Measurements from ENCODE around the gene TMEM91.
"Not testable (repeated sequence)": the region's sequence is repeated elsewhere in the genome, so short reads cannot be mapped to it uniquely, and the experiment has no call there.

Gene TMEM91

DNA sequence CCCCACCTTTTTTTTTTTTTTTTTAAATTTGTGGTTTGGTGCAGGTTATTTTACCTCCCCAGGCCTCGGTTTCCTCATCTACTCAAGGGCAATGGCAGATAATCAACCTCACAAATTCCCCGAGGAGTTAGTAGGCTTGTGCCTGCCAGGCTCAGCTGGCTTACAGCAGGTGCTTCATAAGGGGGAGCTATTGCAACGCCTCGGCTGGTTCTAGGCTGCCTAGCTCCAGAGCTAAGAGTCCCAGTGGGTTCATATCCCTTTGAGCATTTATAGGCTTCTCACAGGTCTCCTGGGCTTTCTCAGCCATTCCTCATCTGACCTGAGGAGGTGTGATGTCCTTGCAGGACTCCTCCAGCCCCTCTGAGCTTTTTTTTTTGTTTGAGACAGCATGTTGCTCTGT lies 31.9 kb downstream of the TMEM91 start:
- H2AFZ ChIP-seq (ENCODE audit: low read depth, low read length, severe bottlenecking), result no peak overlapping the region
- no peak overlapping the region for H3K4me2 ChIP-seq (ENCODE audit: low read depth, low read length, poor library complexity, severe bottlenecking)
- H3K9ac ChIP-seq (ENCODE audit: low read length), result no peak overlapping the region
- no peaks in the 10 kb centered on the region for H3K9me2 ChIP-seq (replicated peaks; ENCODE audit: insufficient read depth, low read length)
- H3K27me3 ChIP-seq (ENCODE audit: low read length), result no peaks in the 10 kb centered on the region
- H4K20me1 ChIP-seq (ENCODE audit: low read depth, low read length), result no peaks in the 10 kb centered on the region
- no peaks in the 10 kb centered on the region for H3F3A ChIP-seq (ENCODE audit: insufficient read depth)
- H3K36me3 ChIP-seq (ENCODE audit: low read length), result no peaks in the 10 kb centered on the region
- H3K79me2 ChIP-seq (ENCODE audit: insufficient read depth, low read length), result no peaks in the 10 kb centered on the region
- no peak overlapping the region for H3K27ac ChIP-seq (ENCODE audit: low read depth, low read length)
- no peak overlapping the region for H3K4me3 ChIP-seq (ENCODE audit: insufficient read depth, low read length, poor library complexity, severe bottlenecking)
- H3K9me3 ChIP-seq (ENCODE audit: insufficient read depth, low read length), result no peaks in the 10 kb centered on the region
- TF ChIP-seq, protein P1, sequence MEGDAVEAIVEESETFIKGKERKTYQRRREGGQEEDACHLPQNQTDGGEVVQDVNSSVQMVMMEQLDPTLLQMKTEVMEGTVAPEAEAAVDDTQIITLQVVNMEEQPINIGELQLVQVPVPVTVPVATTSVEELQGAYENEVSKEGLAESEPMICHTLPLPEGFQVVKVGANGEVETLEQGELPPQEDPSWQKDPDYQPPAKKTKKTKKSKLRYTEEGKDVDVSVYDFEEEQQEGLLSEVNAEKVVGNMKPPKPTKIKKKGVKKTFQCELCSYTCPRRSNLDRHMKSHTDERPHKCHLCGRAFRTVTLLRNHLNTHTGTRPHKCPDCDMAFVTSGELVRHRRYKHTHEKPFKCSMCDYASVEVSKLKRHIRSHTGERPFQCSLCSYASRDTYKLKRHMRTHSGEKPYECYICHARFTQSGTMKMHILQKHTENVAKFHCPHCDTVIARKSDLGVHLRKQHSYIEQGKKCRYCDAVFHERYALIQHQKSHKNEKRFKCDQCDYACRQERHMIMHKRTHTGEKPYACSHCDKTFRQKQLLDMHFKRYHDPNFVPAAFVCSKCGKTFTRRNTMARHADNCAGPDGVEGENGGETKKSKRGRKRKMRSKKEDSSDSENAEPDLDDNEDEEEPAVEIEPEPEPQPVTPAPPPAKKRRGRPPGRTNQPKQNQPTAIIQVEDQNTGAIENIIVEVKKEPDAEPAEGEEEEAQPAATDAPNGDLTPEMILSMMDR (IDR thresholded peaks at IDR 0.05; ENCODE audit: insufficient read depth, low read length, poor library complexity, severe bottlenecking), result no peak
- TF ChIP-seq EZH2phosphoT487 (conservative IDR thresholded peaks at IDR 0.05; ENCODE audit: low read length), result no peak

DNA sequence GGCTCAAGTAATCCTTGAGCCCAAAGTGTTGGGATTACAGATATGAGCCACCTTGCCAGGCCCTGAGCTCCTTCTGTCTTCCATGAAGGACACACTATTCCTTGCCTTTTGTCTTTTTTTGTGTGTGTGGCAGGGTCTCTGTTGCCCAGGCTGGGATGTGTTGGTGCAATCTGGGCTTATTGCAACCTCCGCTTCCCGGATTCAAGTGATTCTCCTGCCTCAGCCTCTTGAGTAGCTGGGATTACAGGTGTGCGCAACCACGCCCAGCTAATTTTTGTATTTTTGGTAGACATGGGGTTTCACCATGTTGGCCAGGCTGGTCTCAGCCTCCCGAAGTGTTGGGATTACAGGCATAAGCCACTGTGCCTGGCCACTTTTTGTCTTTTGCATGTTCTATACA lies 32.5 kb downstream of the TMEM91 start:
- H3K79me2 ChIP-seq (ENCODE audit: insufficient read depth, low read length); H3K9ac ChIP-seq (ENCODE audit: low read length); H3K27ac ChIP-seq (ENCODE audit: low read depth, low read length); H3K36me3 ChIP-seq (ENCODE audit: low read length); H3K4me2 ChIP-seq (ENCODE audit: low read depth, low read length, poor library complexity, severe bottlenecking); H3K9me3 ChIP-seq (ENCODE audit: insufficient read depth, low read length); H3K27me3 ChIP-seq (ENCODE audit: low read length); H3K4me3 ChIP-seq (ENCODE audit: insufficient read depth, low read length, poor library complexity, severe bottlenecking); H4K20me1 ChIP-seq (ENCODE audit: low read depth, low read length); H2AFZ ChIP-seq (ENCODE audit: low read depth, low read length, severe bottlenecking); H3K9me2 ChIP-seq (replicated peaks; ENCODE audit: insufficient read depth, low read length); H3F3A ChIP-seq (ENCODE audit: insufficient read depth): not testable (repeated sequence)

DNA sequence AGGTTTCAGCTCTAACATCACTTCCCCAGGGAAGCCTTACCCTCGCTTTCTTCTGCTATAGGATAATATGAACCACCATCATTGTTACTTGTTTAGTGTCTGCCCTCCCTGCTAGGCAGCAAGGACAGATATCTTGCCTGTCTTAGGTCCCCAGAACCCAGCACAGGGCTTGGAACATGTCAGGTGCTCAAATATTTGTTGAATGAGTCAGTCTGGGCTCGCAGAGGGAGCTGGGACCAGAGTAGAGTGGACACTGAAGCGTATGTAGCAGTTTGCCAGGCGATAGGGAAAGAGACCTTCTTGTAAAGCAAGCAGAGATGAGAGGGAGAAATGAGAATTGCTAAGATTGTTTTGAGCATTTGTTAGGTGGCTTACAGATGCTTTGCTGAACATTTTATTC lies 33.0 kb downstream of the TMEM91 start:
- Histone ChIP-seq H3K4me3 (ENCODE audit: insufficient read depth, low read length, poor library complexity, severe bottlenecking) (no peak overlapping the region), H2AFZ (ENCODE audit: low read depth, low read length, severe bottlenecking) (no peak overlapping the region), H3K27me3 (ENCODE audit: low read length) (no peaks in the 10 kb centered on the region), H3K9me2 (replicated peaks; ENCODE audit: insufficient read depth, low read length) (no peaks in the 10 kb centered on the region), H3K9me3 (ENCODE audit: insufficient read depth, low read length) (no peaks in the 10 kb centered on the region), H3K9ac (ENCODE audit: low read length) (no peak overlapping the region), H3K4me2 (ENCODE audit: low read depth, low read length, poor library complexity, severe bottlenecking) (no peak overlapping the region), H3K36me3 (ENCODE audit: low read length) (no peaks in the 10 kb centered on the region), H3K27ac (ENCODE audit: low read depth, low read length) (no peak overlapping the region), H3K79me2 (ENCODE audit: insufficient read depth, low read length) (no peaks in the 10 kb centered on the region), H4K20me1 (ENCODE audit: low read depth, low read length) (no peaks in the 10 kb centered on the region), H3F3A (ENCODE audit: insufficient read depth) (no peaks in the 10 kb centered on the region)
- no peak for TF ChIP-seq EZH2phosphoT487 (conservative IDR thresholded peaks at IDR 0.05; ENCODE audit: low read length)
- TF ChIP-seq, protein P1 (IDR thresholded peaks at IDR 0.05; ENCODE audit: insufficient read depth, low read length, poor library complexity, severe bottlenecking), result no peak

DNA sequence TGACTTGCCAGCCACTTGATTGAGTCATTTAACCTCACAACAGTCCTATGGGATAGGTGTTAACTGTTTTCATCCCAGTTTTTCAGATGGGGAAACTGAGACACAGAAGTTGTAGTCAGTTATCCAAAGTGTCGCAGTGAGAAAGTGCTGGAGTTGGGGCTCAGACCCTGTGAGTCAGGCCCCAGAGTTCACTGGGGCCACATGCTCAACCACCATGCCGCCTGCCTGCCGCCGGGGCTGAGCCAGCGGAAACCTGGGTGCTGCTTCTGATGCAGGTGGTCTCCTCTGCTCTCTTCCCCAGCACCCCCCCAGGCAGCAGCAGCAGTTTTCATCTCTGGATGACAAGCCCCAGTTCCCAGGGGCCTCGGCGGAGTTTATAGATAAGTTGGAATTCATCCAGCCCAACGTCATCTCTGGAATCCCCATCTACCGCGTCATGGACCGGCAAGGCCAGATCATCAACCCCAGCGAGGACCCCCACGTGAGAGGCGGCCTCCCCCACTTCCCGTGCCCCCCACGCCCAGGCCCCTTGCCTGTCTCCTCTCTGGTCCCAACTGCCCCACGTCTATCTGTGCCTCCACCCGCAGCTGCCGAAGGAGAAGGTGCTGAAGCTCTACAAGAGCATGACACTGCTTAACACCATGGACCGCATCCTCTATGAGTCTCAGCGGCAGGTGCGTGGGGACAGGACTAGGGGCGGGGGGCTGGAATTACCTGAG lies 34.2 kb downstream of the TMEM91 start:
- no peaks in the 10 kb centered on the region for H3F3A ChIP-seq (ENCODE audit: insufficient read depth)
- no peak overlapping the region for H3K27ac ChIP-seq (ENCODE audit: low read depth, low read length)
- TF ChIP-seq EZH2phosphoT487 (conservative IDR thresholded peaks at IDR 0.05; ENCODE audit: low read length), result no peak
- TF ChIP-seq, protein P1 (IDR thresholded peaks at IDR 0.05; ENCODE audit: insufficient read depth, low read length, poor library complexity, severe bottlenecking), result no peak
- no peaks in the 10 kb centered on the region for H3K9me2 ChIP-seq (replicated peaks; ENCODE audit: insufficient read depth, low read length)
- no peak overlapping the region for H2AFZ ChIP-seq (ENCODE audit: low read depth, low read length, severe bottlenecking)
- H3K4me3 ChIP-seq (ENCODE audit: insufficient read depth, low read length, poor library complexity, severe bottlenecking), result no peak overlapping the region
- H3K9me3 ChIP-seq (ENCODE audit: insufficient read depth, low read length), result no peaks in the 10 kb centered on the region
- no peaks in the 10 kb centered on the region for H3K27me3 ChIP-seq (ENCODE audit: low read length)
- H4K20me1 ChIP-seq (ENCODE audit: low read depth, low read length), result no peaks in the 10 kb centered on the region
- no peaks in the 10 kb centered on the region for H3K36me3 ChIP-seq (ENCODE audit: low read length)
- no peak overlapping the region for H3K9ac ChIP-seq (ENCODE audit: low read length)
- no peak overlapping the region for H3K4me2 ChIP-seq (ENCODE audit: low read depth, low read length, poor library complexity, severe bottlenecking)
- H3K79me2 ChIP-seq (ENCODE audit: insufficient read depth, low read length), result no peaks in the 10 kb centered on the region

Data from SU-DHL-6 (cell line).